ENCODE measurements around the gene HIC1.

DNA sequence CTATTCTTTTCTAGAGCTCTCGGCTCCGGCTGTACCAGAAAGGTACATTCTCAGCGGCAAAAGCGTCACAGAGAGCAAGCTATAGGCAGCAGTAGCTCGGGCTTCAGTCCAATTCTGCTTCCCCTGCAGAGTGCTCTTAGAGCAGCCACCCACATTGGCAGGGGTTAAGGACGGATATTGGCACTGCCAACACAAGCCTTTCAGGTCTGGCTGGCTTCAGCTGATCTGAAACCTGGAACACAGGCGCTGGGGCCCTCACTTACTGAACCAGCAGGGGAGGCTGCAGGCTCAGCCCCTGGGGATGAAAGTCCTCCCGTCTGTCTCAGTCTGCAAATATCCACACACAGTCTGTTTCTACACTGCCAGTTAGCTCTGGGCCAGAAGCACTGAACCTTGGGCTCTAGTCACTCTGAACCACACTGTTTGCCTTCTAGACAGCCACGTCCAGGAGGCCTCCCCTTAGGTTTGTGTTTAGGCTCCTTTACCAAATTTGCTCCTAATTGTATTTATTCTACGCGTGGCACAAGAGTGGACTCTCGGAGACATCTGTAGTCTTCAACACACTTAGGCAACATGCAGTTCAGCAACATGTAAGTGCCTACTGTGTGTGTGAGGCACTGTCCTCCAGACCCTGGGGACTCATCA is 40.1 kb downstream of the HIC1 start:
- TF ChIP-seq ZC3H10 (CRISPR knock-in tag; IDR thresholded peaks at IDR 0.05), result no peak
- TF ChIP-seq ZFP3 (CRISPR knock-in tag; IDR thresholded peaks at IDR 0.05), result no peak
- TF ChIP-seq ZNF70 (CRISPR knock-in tag; IDR thresholded peaks at IDR 0.05), result no peak
- TF ChIP-seq, protein P1, sequence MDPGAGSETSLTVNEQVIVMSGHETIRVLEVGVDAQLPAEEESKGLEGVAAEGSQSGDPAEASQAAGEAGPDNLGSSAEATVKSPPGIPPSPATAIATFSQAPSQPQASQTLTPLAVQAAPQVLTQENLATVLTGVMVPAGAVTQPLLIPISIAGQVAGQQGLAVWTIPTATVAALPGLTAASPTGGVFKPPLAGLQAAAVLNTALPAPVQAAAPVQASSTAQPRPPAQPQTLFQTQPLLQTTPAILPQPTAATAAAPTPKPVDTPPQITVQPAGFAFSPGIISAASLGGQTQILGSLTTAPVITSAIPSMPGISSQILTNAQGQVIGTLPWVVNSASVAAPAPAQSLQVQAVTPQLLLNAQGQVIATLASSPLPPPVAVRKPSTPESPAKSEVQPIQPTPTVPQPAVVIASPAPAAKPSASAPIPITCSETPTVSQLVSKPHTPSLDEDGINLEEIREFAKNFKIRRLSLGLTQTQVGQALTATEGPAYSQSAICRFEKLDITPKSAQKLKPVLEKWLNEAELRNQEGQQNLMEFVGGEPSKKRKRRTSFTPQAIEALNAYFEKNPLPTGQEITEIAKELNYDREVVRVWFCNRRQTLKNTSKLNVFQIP (CRISPR knock-in tag; IDR thresholded peaks at IDR 0.05; ENCODE audit: borderline replicate concordance, low read depth), result no peak
- TF ChIP-seq, protein P2, sequence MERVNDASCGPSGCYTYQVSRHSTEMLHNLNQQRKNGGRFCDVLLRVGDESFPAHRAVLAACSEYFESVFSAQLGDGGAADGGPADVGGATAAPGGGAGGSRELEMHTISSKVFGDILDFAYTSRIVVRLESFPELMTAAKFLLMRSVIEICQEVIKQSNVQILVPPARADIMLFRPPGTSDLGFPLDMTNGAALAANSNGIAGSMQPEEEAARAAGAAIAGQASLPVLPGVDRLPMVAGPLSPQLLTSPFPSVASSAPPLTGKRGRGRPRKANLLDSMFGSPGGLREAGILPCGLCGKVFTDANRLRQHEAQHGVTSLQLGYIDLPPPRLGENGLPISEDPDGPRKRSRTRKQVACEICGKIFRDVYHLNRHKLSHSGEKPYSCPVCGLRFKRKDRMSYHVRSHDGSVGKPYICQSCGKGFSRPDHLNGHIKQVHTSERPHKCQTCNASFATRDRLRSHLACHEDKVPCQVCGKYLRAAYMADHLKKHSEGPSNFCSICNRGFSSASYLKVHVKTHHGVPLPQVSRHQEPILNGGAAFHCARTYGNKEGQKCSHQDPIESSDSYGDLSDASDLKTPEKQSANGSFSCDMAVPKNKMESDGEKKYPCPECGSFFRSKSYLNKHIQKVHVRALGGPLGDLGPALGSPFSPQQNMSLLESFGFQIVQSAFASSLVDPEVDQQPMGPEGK (CRISPR knock-in tag; IDR thresholded peaks at IDR 0.05; ENCODE audit: borderline replicate concordance), result no peak
- no peak for TF ChIP-seq ARNTL (CRISPR knock-in tag; IDR thresholded peaks at IDR 0.05; ENCODE audit: borderline replicate concordance, low read depth)
- no peak for TF ChIP-seq GLIS3 (CRISPR knock-in tag; IDR thresholded peaks at IDR 0.05)
- no peak for TF ChIP-seq SNAI2 (CRISPR knock-in tag; IDR thresholded peaks at IDR 0.05)
- no peak for TF ChIP-seq ZFP30 (CRISPR knock-in tag; IDR thresholded peaks at IDR 0.05)
- TF ChIP-seq TOX (CRISPR knock-in tag; IDR thresholded peaks at IDR 0.05; ENCODE audit: borderline replicate concordance), result no peak
- no peak for TF ChIP-seq ESRRG (CRISPR knock-in tag; IDR thresholded peaks at IDR 0.05)
- TF ChIP-seq OSR1 (CRISPR knock-in tag; IDR thresholded peaks at IDR 0.05), result no peak
- TF ChIP-seq, protein P3, sequence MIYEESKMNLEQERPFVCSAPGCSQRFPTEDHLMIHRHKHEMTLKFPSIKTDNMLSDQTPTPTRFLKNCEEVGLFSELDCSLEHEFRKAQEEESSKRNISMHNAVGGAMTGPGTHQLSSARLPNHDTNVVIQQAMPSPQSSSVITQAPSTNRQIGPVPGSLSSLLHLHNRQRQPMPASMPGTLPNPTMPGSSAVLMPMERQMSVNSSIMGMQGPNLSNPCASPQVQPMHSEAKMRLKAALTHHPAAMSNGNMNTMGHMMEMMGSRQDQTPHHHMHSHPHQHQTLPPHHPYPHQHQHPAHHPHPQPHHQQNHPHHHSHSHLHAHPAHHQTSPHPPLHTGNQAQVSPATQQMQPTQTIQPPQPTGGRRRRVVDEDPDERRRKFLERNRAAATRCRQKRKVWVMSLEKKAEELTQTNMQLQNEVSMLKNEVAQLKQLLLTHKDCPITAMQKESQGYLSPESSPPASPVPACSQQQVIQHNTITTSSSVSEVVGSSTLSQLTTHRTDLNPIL (CRISPR knock-in tag; IDR thresholded peaks at IDR 0.05; ENCODE audit: low read depth), result no peak
